NCI-H1105 (cell line): ENCODE results near the gene CPNE7.
"Not testable (repeated sequence)": the region's sequence is repeated elsewhere in the genome, so short reads cannot be mapped to it uniquely, and the experiment has no call there.

ENCODE experiments used
- DNase-seq: peaks from one replicate; lab custom pipeline; 2025; lab: John Stamatoyannopoulos, UW

CPNE7 gene

GRCh38 chr16:89567656-89568594 lies 7.6 kb upstream of the CPNE7 start:
- DNase-seq, result no peak

- DNase-seq, result no peak
Observed at GRCh38 chr16:89569506-89570341, 5.8 kb upstream of the CPNE7 start.

GRCh38 chr16:89570342-89570923 lies 5.1 kb upstream of the CPNE7 start:
- no peak for DNase-seq

DNA sequence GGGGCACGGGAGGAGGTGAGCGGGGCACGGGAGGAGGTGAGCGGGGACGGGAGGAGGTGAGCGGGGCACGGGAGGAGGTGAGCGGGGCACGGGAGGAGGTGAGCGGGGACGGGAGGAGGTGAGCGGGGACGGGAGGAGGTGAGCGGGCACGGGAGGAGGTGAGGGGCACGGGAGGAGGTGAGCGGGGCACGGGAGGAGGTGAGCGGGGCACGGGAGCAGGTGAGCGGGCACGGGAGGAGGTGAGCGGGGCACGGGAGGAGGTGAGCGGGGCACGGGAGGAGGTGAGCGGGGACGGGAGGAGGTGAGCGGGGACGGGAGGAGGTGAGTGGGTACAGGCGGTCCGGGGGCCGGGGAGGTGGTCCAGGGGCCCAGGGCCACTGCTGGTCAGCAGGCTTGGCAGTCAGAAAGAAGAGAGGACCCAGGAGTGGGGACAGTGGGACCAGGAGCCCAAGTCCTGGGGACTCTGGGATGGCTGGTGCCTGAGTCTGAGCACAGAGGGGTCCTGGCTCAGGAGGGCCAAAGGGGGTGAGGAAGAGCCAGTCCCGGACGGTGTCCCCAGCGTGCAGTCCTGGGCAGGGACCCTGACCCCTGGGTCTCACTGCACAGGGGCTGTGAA lies 4.5 kb upstream of the CPNE7 start:
- DNase-seq, result not testable (repeated sequence)

DNA sequence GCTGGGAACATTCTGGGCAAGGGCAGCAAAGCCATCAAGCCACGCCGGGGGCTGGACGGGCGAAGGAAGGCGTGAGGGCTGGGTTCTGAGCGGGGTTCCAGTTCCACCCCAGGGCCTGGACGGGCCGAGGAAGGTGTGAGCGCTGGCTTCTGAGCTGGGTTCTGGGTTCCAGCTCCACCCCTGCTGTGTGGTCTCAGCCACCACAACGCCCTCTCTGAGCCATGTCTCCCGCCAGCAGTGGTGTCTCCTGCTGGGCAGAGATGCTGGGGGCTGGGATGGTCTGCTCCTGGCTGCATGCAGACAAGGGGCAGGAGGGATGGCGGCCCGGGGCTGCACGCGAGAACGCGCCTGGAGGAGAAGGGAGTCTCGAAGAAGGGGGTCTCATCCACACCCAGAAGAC lies 3.9 kb upstream of the CPNE7 start:
- no peak for DNase-seq

DNA sequence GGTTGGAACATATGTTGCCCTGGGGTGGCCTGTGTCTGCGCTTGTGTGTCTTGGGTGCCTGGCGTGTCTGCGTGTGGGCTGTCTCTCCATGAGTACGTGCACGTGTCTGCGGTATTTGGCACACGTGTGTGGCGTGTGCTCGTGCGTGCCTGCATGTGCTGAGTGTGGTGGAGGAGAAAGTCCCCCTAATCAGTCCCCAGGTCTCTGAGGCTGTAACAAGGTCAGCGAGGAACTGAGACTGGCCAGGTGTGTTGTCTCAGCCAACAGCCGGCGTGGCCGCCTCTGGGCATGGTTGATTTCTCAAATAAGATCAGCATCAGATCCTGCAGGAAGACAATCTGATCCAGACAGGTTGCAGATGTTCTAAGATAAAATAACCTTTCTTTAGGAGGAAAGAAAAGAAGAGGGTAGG lies 3.5 kb upstream of the CPNE7 start:
- no peak for DNase-seq

GRCh38 chr16:89572485-89573205 lies 2.9 kb upstream of the CPNE7 start:
- DNase-seq, result no peak

GRCh38 chr16:89573826-89574680 lies 1.5 kb upstream of the CPNE7 start:
- DNase-seq, result no peak

GRCh38 chr16:89574681-89575246 lies 794 bp upstream of the CPNE7 start:
- no peak for DNase-seq

DNA sequence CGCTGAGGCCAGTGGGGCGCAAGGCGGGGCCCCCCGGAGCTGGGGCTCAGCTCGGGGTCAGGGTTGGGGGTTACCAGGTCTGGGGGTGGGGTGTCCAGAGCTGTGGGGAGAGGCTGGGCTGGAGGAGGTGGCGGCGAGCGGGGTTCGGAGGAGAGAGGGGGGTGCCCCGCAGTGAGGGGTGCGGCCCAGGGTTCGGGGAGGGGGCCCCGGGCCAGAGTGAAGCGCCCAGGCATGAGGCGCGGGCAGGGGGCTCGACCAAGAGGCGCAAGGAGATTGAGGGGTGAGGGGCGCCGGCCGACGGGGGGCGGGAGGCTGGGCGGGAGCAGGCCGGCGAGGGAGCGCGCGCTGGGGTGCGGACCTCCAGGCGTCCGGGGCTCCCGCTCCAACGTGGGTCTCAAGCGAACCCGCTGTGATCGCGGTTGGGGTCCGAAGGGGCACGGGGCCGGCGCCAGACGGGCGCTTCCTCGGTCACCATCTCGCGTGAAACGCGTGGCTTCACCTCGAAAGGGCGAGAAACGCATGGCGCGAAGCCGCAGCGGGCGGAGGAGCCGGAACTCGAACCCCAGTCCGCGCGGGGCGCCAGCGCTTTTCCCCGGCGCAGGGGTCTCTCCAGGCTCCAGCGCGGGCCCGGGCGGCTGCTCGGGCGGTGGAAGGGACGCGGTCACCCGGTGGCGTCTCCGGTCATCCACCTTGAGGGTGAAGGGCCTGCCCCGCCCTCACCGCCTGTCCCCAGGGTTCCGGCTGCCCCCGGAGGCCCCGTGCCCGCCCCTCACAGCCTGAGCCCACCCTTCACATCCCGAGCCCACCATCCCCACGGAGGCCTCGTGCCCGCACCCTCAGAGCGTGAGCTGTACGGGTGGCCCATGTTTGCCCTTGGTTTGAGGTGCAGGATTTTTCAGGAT lies 846 bp downstream of the CPNE7 start:
- no peak for DNase-seq

DNA sequence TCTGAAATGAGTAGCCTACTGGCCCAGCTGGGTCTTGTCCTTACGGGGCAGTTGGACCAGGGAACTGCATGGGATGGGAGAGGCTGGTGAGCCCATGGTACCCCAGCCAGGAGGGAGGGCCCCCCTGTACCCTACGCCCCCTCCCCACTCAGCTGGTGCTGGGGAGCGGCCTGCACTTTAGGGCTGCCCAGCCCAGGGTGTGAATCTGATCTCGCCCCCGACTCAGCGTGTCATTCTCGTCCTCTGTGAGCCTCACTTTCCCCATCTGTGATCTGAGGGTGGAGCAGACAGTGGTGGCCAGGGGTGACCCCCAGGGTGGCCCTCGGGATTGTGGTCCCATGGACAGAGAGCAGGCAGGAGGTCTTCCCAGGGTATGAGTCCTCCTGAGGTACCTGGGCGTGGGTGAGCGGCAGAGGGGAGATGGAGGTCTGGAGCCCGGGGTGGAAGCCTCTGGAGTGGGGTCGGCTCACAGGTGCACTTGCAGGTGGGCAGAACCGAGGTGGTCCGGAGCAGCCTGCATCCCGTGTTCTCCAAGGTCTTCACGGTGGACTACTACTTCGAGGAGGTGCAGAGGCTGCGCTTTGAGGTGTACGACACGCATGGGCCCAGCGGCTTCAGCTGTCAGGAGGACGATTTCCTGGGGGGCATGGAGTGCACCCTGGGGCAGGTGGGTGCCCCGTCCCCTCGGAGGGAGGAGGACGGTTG lies 1.6 kb downstream of the CPNE7 start:
- no peak for DNase-seq

- no peak for DNase-seq
Observed at GRCh38 chr16:89579351-89579750, 3.8 kb downstream of the CPNE7 start.

- DNase-seq, result no peak
Observed at GRCh38 chr16:89581045-89581695, 5.6 kb downstream of the CPNE7 start.

DNA sequence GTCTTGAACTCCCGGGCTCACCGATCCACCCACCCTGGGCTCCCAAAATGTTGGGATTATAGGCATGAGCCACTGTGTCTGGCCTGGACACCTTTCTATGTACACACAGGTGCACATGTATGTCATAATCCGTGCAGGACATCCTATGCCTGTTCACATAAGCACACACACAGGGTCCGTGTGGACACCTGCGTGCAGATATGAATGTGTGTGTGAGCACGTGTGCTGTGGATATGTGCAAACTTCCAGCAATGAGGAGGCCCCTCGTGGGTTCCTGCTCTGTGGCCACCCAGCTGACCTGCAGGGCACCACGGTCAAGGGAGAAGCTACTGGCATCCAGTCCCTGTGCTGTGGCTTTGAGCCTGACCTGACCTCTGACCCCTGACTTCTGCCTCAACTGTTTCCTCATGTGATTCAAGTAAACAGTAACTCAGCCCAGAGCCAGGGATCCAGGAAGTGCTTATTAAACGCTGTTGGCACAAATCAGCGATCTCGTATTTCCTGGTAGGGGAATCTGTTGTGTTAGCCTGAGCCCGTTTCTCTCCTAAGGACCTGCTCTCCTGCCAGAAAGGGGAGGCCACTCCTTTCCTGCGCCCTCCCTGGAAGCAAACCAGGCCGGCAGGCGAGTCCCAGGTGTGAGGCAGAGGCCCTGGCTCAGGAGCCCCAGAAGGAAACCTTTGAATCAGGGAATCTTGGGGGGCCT lies 6.5 kb downstream of the CPNE7 start:
- no peak for DNase-seq

DNA sequence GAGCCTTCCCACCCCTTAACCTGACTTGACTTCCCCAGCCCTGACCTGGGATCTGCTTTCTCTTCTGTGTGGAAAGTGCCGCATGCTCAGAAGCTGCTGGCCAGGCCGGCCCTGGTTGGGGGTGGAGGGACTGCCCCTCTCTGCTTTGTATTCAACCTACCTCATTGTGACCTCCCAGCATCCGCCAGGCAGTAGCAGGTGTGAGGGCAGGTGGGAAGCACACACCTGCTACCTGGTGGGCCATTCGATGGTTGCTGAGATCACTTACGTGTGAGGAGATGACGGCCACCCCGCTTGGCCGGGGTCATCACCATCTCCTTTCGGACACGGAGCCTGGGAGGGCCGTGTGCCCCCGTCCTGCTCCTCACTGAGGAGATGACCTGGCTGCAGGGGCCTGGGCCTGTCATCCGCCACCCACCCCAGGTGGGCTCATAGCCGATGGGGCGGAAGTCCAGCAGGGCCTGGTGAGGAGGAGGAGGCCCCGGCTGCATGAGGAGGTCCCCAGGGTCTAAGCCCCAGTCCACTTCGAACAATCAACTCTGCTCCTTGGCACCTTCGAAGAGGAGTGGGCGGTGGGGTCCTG lies 7.1 kb downstream of the CPNE7 start:
- DNase-seq, result no peak

GRCh38 chr16:89583197-89583894 lies 7.8 kb downstream of the CPNE7 start:
- no peak for DNase-seq
